PFSK-1 (cell line): ENCODE measurements around the gene ZCCHC24.

Experiments used
- FOXP2 ChIP-seq: optimal IDR thresholded peaks from 2 replicates; pipeline ENCODE3; 2011; ENCODE audit warnings: borderline replicate concordance, control low read depth, inconsistent platforms; ENCODE audit not compliant: insufficient read depth; ENCODE audit errors: extremely low read length, extremely low read depth
- POLR2AphosphoS5 ChIP-seq: IDR thresholded peaks from 2 replicates; pipeline ENCODE4 v1.6.1; 2012; ENCODE audit warnings: low read depth, mild to moderate bottlenecking, control low read depth, low read length, moderate library complexity
- REST ChIP-seq, 2 experiments: IDR thresholded peaks; 2 replicates each; pipeline versions ENCODE4 v1.6.1 to v1.8.0; 2011 to 2012; ENCODE audit warnings: low read depth in 2 of 2, low read length in 2 of 2, control low read depth in 1 of 2, inconsistent platforms in 1 of 2, mild to moderate bottlenecking in 1 of 2, moderate library complexity in 1 of 2; ENCODE audit not compliant: insufficient read depth in 1 of 2
- SIN3A ChIP-seq: IDR thresholded peaks from 2 replicates; pipeline ENCODE4 v1.6.1; 2012; ENCODE audit warnings: mild to moderate bottlenecking, low read length, moderate library complexity, borderline replicate concordance; ENCODE audit not compliant: insufficient read depth
- TAF1 ChIP-seq: IDR thresholded peaks from 2 replicates; pipeline ENCODE4 v1.6.1; 2012; ENCODE audit warnings: low read length, control low read depth, borderline replicate concordance; ENCODE audit not compliant: insufficient read depth

Gene ZCCHC24

DNA sequence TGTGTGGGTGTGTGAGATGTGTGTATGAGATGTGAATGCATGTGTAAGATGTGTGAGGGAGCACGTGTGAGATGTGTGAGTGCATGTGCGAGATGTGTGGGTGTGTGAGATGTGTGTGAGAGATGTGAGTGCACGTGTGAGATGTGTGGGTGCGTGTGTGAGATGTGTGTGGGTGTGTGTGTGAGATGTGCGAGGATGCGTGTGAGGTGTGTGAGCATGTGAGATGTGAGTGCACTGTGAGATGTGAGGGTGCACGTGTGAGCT is 67.1 kb downstream of the ZCCHC24 start:
- TF ChIP-seq POLR2AphosphoS5 (no peak), FOXP2 (no peak), REST (IDR thresholded peaks at IDR 0.05; ENCODE audit: insufficient read depth in 1 of 2, low read depth in 2 of 2, low read length in 2 of 2) (no peak), TAF1 (no peak), SIN3A (no peak)

GRCh38 chr10:79377557-79378382 is 67.7 kb downstream of the ZCCHC24 start:
- TF ChIP-seq TAF1 (no peak), FOXP2 (no peak), REST (IDR thresholded peaks at IDR 0.05; ENCODE audit: insufficient read depth in 1 of 2, low read depth in 2 of 2, low read length in 2 of 2) (no peak), SIN3A (no peak), POLR2AphosphoS5 (no peak)

GRCh38 chr10:79376751-79377556 is 68.5 kb downstream of the ZCCHC24 start:
- TF ChIP-seq TAF1, result no peak
- no peak for TF ChIP-seq POLR2AphosphoS5
- TF ChIP-seq SIN3A, result no peak
- no peak for TF ChIP-seq FOXP2
- no peak for TF ChIP-seq REST (IDR thresholded peaks at IDR 0.05; ENCODE audit: insufficient read depth in 1 of 2, low read depth in 2 of 2, low read length in 2 of 2)

GRCh38 chr10:79376078-79376628 is 69.3 kb downstream of the ZCCHC24 start:
- TF ChIP-seq REST (IDR thresholded peaks at IDR 0.05; ENCODE audit: insufficient read depth in 1 of 2, low read depth in 2 of 2, low read length in 2 of 2) (no peak), TAF1 (no peak), SIN3A (no peak), POLR2AphosphoS5 (no peak), FOXP2 (no peak)
